Cardiac fibroblast (primary cell): ENCODE data around the gene OOSP4B.
"Not testable (repeated sequence)": the region's sequence is repeated elsewhere in the genome, so short reads cannot be mapped to it uniquely, and the experiment has no call there.

Source experiments
- DNase-seq, 2 donors: peaks; one replicate each; pipeline versions ENCODE4 v3.0.0 to v3.0.0-alpha.2; 2010; ENCODE audit warnings: low read depth in 2 of 2
- H3K4me3 ChIP-seq, 2 donors: replicated peaks in 1 of 2; 1 replicate in 1 of 2; 2 replicates in 1 of 2; pipeline ENCODE4 v1.5.1; 2011; ENCODE audit warnings: low read depth in 2 of 2, low read length in 2 of 2, mild to moderate bottlenecking in 2 of 2, moderate library complexity in 1 of 2
- CTCF ChIP-seq: IDR thresholded peaks from one replicate; pipeline ENCODE4 v1.5.1; 2011; ENCODE audit warnings: low read depth, mild to moderate bottlenecking, low read length, inconsistent platforms

Gene OOSP4B

GRCh38 chr11:60018058-60018457, 1.1 kb downstream of the OOSP4B start:
- H3K4me3 ChIP-seq = no peak overlapping the region
- no peak for DNase-seq

GRCh38 chr11:60020376-60020775, 3.4 kb downstream of the OOSP4B start:
- not testable (repeated sequence) for H3K4me3 ChIP-seq, DNase-seq

More at GRCh38 chr11:60018058-60018457, 1.1 kb downstream of the OOSP4B start:
- no peak for TF ChIP-seq CTCF

- no peak for TF ChIP-seq CTCF
- H3K4me3 ChIP-seq = no peak overlapping the region
- no peak for DNase-seq
Observed at GRCh38 chr11:60029015-60029632, 12.1 kb downstream of the OOSP4B start.

- no peak within 1 kb of the TSS for H3K4me3 ChIP-seq
- DNase-seq = no peak
- no peak for TF ChIP-seq CTCF
Observed at GRCh38 chr11:60040109-60040508, 23.1 kb downstream of the OOSP4B start, which contains the start of gene OOSP2. OOSP2 (plus strand) TSS chr11:60040409; CDS start chr11:60040460, 51 bp downstream.

- DNase-seq, H3K4me3 ChIP-seq: not testable (repeated sequence)
Observed at GRCh38 chr11:60050422-60050821, 33.4 kb downstream of the OOSP4B start.

- not testable (repeated sequence) for H3K4me3 ChIP-seq, DNase-seq
Observed at GRCh38 chr11:60050839-60051238, 33.9 kb downstream of the OOSP4B start.

GRCh38 chr11:60056349-60056969, 39.5 kb downstream of the OOSP4B start, which contains the start of gene MS4A3:
MS4A3 (plus strand) TSS chr11:60056665; CDS start chr11:60061161, 4,496 bp downstream.
- DNase-seq = no peak
- TF ChIP-seq CTCF = no peak
- H3K4me3 ChIP-seq = no peak within 1 kb of the TSS

GRCh38 chr11:60059052-60059451, 42.1 kb downstream of the OOSP4B start:
- no peak for TF ChIP-seq CTCF
- H3K4me3 ChIP-seq = no peak overlapping the region
- no peak for DNase-seq
